ENCODE data around the gene SYNGAP1.

DNA sequence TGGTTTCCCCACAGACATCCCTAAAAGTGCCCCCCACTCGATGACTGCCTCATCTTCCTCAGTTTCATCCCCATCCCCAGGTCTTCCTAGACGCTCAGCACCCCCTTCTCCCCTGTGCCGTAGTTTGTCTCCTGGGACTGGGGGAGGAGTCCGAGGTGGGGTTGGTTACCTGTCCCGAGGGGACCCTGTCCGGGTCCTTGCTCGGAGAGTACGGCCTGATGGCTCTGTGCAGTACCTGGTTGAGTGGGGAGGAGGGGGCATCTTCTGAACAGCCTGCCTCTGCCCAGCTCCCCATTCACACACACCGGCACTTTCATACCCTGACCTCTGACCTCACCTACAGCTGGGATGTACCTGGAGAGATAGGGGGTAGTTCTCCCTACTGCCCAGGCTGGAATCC lies 4.0 kb upstream of the SYNGAP1 start:
- TF ChIP-seq, protein P1, sequence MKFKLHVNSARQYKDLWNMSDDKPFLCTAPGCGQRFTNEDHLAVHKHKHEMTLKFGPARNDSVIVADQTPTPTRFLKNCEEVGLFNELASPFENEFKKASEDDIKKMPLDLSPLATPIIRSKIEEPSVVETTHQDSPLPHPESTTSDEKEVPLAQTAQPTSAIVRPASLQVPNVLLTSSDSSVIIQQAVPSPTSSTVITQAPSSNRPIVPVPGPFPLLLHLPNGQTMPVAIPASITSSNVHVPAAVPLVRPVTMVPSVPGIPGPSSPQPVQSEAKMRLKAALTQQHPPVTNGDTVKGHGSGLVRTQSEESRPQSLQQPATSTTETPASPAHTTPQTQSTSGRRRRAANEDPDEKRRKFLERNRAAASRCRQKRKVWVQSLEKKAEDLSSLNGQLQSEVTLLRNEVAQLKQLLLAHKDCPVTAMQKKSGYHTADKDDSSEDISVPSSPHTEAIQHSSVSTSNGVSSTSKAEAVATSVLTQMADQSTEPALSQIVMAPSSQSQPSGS (CRISPR knock-in tag; IDR thresholded peaks at IDR 0.05) = no peak
- TF ChIP-seq, protein P2, sequence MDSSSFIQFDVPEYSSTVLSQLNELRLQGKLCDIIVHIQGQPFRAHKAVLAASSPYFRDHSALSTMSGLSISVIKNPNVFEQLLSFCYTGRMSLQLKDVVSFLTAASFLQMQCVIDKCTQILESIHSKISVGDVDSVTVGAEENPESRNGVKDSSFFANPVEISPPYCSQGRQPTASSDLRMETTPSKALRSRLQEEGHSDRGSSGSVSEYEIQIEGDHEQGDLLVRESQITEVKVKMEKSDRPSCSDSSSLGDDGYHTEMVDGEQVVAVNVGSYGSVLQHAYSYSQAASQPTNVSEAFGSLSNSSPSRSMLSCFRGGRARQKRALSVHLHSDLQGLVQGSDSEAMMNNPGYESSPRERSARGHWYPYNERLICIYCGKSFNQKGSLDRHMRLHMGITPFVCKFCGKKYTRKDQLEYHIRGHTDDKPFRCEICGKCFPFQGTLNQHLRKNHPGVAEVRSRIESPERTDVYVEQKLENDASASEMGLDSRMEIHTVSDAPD (CRISPR knock-in tag; IDR thresholded peaks at IDR 0.05) = no peak
- TF ChIP-seq EP300 (IDR thresholded peaks at IDR 0.05; ENCODE audit: low read length) = no peak
